MM.1S (cell line): ENCODE results near the gene TRPT1.

ENCODE experiments used
- CTCF ChIP-seq: fragments of 300-600 bp; sonication (generic); IDR thresholded peaks from 2 replicates; pipeline ENCODE4 v1.5.1; 2016; ENCODE audit warnings: antibody characterized with exemption, low read length, mixed read lengths
- EZH2 ChIP-seq: fragments of 300-600 bp; sonication (generic); optimal IDR thresholded peaks from 2 replicates; pipeline ENCODE3; 2017; ENCODE audit warnings: low read depth, mild to moderate bottlenecking, antibody characterized with exemption, low read length, mixed read lengths
- EZH2phosphoT487 ChIP-seq: fragments of 300-600 bp; sonication (generic); IDR thresholded peaks from 2 replicates; pipeline ENCODE4 v1.6.1; 2018; ENCODE audit warnings: antibody characterized with exemption, low read length

- no peak for TF ChIP-seq EZH2phosphoT487
- no peak for TF ChIP-seq CTCF
- TF ChIP-seq EZH2, result no peak
These were observed 28.3 kb upstream of the TRPT1 start for GRCh38 chr11:64254326-64254725.
